Tibial nerve (tissue), 3 donors: Measurements from ENCODE around the gene IRAK1.

ENCODE experiments used
- POLR2A ChIP-seq, 2 donors: fragments of 450-650 bp; IDR thresholded peaks; one replicate each; pipeline ENCODE4 v1.6.1; 2017; ENCODE audit warnings: antibody characterized with exemption in 2 of 2, mild to moderate bottlenecking in 2 of 2, moderate library complexity in 2 of 2
- TF ChIP-seq, protein P1 (sequence below), 5 experiments: fragments of 200-600 bp in 3 of 5; fragments of 450-650 bp in 2 of 5; sonication (generic) in 3 of 5; IDR thresholded peaks; one replicate each; pipeline ENCODE4 v1.5.1; 2016 to 2019; ENCODE audit warnings: antibody characterized with exemption in 5 of 5, mild to moderate bottlenecking in 3 of 5, moderate library complexity in 2 of 5

DNA sequence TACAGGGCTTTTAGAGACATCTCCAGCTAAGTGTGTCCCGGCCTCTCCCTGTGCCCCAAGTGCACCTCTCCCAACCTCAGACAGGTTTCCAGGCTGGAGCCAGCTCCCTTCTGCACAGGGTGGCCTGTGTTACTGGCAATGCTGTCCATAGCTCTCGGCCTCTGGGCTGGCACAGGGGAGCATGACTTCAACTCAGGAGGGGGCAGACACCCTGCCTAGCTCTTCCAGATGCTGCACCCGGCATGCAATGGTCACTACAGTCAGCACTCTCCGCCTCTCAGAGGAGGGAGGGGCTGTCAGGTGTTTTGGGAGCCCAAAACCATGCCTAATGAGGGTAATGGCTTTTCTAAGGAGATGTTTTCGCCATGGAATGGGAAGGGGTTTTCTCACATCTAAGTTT lies 2.4 kb upstream of the IRAK1 start:
- TF ChIP-seq, protein P1, sequence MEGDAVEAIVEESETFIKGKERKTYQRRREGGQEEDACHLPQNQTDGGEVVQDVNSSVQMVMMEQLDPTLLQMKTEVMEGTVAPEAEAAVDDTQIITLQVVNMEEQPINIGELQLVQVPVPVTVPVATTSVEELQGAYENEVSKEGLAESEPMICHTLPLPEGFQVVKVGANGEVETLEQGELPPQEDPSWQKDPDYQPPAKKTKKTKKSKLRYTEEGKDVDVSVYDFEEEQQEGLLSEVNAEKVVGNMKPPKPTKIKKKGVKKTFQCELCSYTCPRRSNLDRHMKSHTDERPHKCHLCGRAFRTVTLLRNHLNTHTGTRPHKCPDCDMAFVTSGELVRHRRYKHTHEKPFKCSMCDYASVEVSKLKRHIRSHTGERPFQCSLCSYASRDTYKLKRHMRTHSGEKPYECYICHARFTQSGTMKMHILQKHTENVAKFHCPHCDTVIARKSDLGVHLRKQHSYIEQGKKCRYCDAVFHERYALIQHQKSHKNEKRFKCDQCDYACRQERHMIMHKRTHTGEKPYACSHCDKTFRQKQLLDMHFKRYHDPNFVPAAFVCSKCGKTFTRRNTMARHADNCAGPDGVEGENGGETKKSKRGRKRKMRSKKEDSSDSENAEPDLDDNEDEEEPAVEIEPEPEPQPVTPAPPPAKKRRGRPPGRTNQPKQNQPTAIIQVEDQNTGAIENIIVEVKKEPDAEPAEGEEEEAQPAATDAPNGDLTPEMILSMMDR (IDR thresholded peaks at IDR 0.05): no peak
- no peak for TF ChIP-seq POLR2A (IDR thresholded peaks at IDR 0.05)
